Prostate gland (tissue), 2 donors: ENCODE measurements around the gene HSPH1.

ENCODE experiments used
- POLR2A ChIP-seq: fragments of 450-650 bp; IDR thresholded peaks from one replicate; pipeline ENCODE4 v1.6.1; 2016; ENCODE audit warnings: antibody characterized with exemption, mild to moderate bottlenecking
- POLR2AphosphoS5 ChIP-seq: sonication (generic); formaldehyde crosslinking; IDR thresholded peaks from one replicate; pipeline ENCODE4 v1.6.1; 2017; ENCODE audit warnings: antibody characterized with exemption
- TF ChIP-seq, protein P1 (sequence below), 4 experiments: fragments of 200-600 bp in 2 of 4; fragments of 450-650 bp in 2 of 4; sonication (generic) in 2 of 4; IDR thresholded peaks; 1 replicate in 3 of 4; 2 replicates in 1 of 4; pipeline ENCODE4 v1.5.1; 2016 to 2019; ENCODE audit warnings: antibody characterized with exemption in 4 of 4, mild to moderate bottlenecking in 2 of 4, moderate library complexity in 2 of 4

GRCh38 chr13:31089649-31090048 lies 72.1 kb downstream of the HSPH1 start:
- TF ChIP-seq, protein P1, sequence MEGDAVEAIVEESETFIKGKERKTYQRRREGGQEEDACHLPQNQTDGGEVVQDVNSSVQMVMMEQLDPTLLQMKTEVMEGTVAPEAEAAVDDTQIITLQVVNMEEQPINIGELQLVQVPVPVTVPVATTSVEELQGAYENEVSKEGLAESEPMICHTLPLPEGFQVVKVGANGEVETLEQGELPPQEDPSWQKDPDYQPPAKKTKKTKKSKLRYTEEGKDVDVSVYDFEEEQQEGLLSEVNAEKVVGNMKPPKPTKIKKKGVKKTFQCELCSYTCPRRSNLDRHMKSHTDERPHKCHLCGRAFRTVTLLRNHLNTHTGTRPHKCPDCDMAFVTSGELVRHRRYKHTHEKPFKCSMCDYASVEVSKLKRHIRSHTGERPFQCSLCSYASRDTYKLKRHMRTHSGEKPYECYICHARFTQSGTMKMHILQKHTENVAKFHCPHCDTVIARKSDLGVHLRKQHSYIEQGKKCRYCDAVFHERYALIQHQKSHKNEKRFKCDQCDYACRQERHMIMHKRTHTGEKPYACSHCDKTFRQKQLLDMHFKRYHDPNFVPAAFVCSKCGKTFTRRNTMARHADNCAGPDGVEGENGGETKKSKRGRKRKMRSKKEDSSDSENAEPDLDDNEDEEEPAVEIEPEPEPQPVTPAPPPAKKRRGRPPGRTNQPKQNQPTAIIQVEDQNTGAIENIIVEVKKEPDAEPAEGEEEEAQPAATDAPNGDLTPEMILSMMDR (IDR thresholded peaks at IDR 0.05) = no peak
- no peak for TF ChIP-seq POLR2A
- no peak for TF ChIP-seq POLR2AphosphoS5
